ENCODE data around the gene DNAH2. TPM values are rescaled to one million over a fixed set of nuclear protein-coding genes. Genes with fewer than 3 reads are reported as not detected.

The DNAH2 gene
- total RNA-seq, 1 experiment from 2014 or later = 0.26 TPM

- no TSS peak for BruUV-seq (replicated peaks)
Measured at GRCh38 chr17:7727886-7728285, 10.3 kb downstream of the DNAH2 start.

GRCh38 chr17:7729816-7730215 lies 12.3 kb downstream of the DNAH2 start:
- no peak for TF ChIP-seq CTCF (IDR thresholded peaks at IDR 0.05; ENCODE audit: unreplicated experiment)
- intact Hi-C loops (cut with micrococcal nuclease; ENCODE audit: unreplicated experiment) = no loop called here
- no peaks in the 10 kb centered on the region for H3K9me3 Mint-ChIP-seq (ENCODE audit: low read depth, unreplicated experiment)
- CTCF ChIA-PET = interaction anchor here (0.7 kb wide), 1 partner anchor 125 kb away, joined by 3 read pairs; no protein-coding TSS in a partner anchor
- no peak overlapping the region for H3K27ac Mint-ChIP-seq (ENCODE audit: unreplicated experiment)
- H3K4me3 Mint-ChIP-seq (ENCODE audit: low read depth, unreplicated experiment) = no peak overlapping the region
- no TSS peak for BruUV-seq (replicated peaks)
- DNase-seq = no peak
- peaks cover 46% of the 10 kb centered on the region for H3K27me3 Mint-ChIP-seq (ENCODE audit: unreplicated experiment)
- H3K4me1 Mint-ChIP-seq (ENCODE audit: low read depth, unreplicated experiment) = no peaks in the 10 kb centered on the region
- H3K36me3 Mint-ChIP-seq (ENCODE audit: insufficient read depth, unreplicated experiment) = no peaks in the 10 kb centered on the region

More at GRCh38 chr17:7727886-7728285, 10.3 kb downstream of the DNAH2 start:
- Mint-ChIP-seq H3K4me1 (ENCODE audit: low read depth, unreplicated experiment) (no peaks in the 10 kb centered on the region), H3K9me3 (ENCODE audit: low read depth, unreplicated experiment) (no peaks in the 10 kb centered on the region), H3K27me3 (ENCODE audit: unreplicated experiment) (peaks cover 44% of the 10 kb centered on the region), H3K27ac (ENCODE audit: unreplicated experiment) (no peak overlapping the region), H3K4me3 (ENCODE audit: low read depth, unreplicated experiment) (no peak overlapping the region), H3K36me3 (ENCODE audit: insufficient read depth, unreplicated experiment) (no peaks in the 10 kb centered on the region)
- intact Hi-C loops (cut with micrococcal nuclease; ENCODE audit: unreplicated experiment) = no loop called here
- DNase-seq = no peak
- CTCF ChIA-PET = no interaction called here
- TF ChIP-seq CTCF (IDR thresholded peaks at IDR 0.05; ENCODE audit: unreplicated experiment) = no peak

- Mint-ChIP-seq H3K36me3 (ENCODE audit: insufficient read depth, unreplicated experiment) (no peaks in the 10 kb centered on the region), H3K4me3 (ENCODE audit: low read depth, unreplicated experiment) (no peak overlapping the region), H3K9me3 (ENCODE audit: low read depth, unreplicated experiment) (no peaks in the 10 kb centered on the region), H3K27me3 (ENCODE audit: unreplicated experiment) (peaks cover 54% of the 10 kb centered on the region), H3K4me1 (ENCODE audit: low read depth, unreplicated experiment) (no peaks in the 10 kb centered on the region), H3K27ac (ENCODE audit: unreplicated experiment) (no peak overlapping the region)
- DNase-seq = no peak
- CTCF ChIA-PET = no interaction called here
- no peak for TF ChIP-seq CTCF (IDR thresholded peaks at IDR 0.05; ENCODE audit: unreplicated experiment)
- BruUV-seq (replicated peaks) = no TSS peak
- intact Hi-C loops (cut with micrococcal nuclease; ENCODE audit: unreplicated experiment) = no loop called here
Measured at GRCh38 chr17:7732981-7733539, 15.5 kb downstream of the DNAH2 start.

GRCh38 chr17:7737601-7738000 lies 20.1 kb downstream of the DNAH2 start:
- Mint-ChIP-seq H3K36me3 (ENCODE audit: insufficient read depth, unreplicated experiment) (no peaks in the 10 kb centered on the region), H3K27me3 (ENCODE audit: unreplicated experiment) (peaks cover 86% of the 10 kb centered on the region), H3K4me1 (ENCODE audit: low read depth, unreplicated experiment) (no peaks in the 10 kb centered on the region), H3K4me3 (ENCODE audit: low read depth, unreplicated experiment) (no peak overlapping the region), H3K9me3 (ENCODE audit: low read depth, unreplicated experiment) (no peaks in the 10 kb centered on the region), H3K27ac (ENCODE audit: unreplicated experiment) (no peak overlapping the region)
- TF ChIP-seq CTCF (IDR thresholded peaks at IDR 0.05; ENCODE audit: unreplicated experiment) = no peak
- DNase-seq = no peak
- CTCF ChIA-PET = no interaction called here
- intact Hi-C loops (cut with micrococcal nuclease; ENCODE audit: unreplicated experiment) = no loop called here
- BruUV-seq (replicated peaks) = no TSS peak
